ENCODE results near the gene ZNF670. TPM values are rescaled to one million over a fixed set of nuclear protein-coding genes. Genes with fewer than 3 reads are reported as not detected.

The ZNF670 gene
- total RNA-seq, 1 donor from 2014 or later = 3.3 TPM

- Mint-ChIP-seq H3K4me3 (ENCODE audit: unreplicated experiment) (no peak overlapping the region), H3K4me1 (ENCODE audit: unreplicated experiment) (peaks cover 10% of the 10 kb centered on the region), H3K36me3 (ENCODE audit: unreplicated experiment) (no peaks in the 10 kb centered on the region), H3K27me3 (ENCODE audit: unreplicated experiment) (no peaks in the 10 kb centered on the region), H3K27ac (ENCODE audit: unreplicated experiment) (no peak overlapping the region), H3K9me3 (ENCODE audit: unreplicated experiment) (no peaks in the 10 kb centered on the region)
- peak; percentile 71 for DNase-seq (ENCODE audit: extremely low spot score, unreplicated experiment)
- TF ChIP-seq CTCF (IDR thresholded peaks at IDR 0.05) = no peak
These were observed 35.2 kb upstream of the ZNF670 start for GRCh38 chr1:247113733-247114271.

- Mint-ChIP-seq H3K27me3 (ENCODE audit: unreplicated experiment) (no peaks in the 10 kb centered on the region), H3K9me3 (ENCODE audit: unreplicated experiment) (no peaks in the 10 kb centered on the region), H3K4me1 (ENCODE audit: unreplicated experiment) (peaks cover 10% of the 10 kb centered on the region), H3K27ac (ENCODE audit: unreplicated experiment) (no peak overlapping the region), H3K36me3 (ENCODE audit: unreplicated experiment) (no peaks in the 10 kb centered on the region), H3K4me3 (ENCODE audit: unreplicated experiment) (peak overlapping the region; percentile 45)
- no peak for TF ChIP-seq CTCF (IDR thresholded peaks at IDR 0.05)
- DNase-seq (ENCODE audit: extremely low spot score, unreplicated experiment) = peak; percentile 77
These were observed 34.5 kb upstream of the ZNF670 start for GRCh38 chr1:247113094-247113497.

- Mint-ChIP-seq H3K9me3 (ENCODE audit: unreplicated experiment) (peaks cover 3% of the 10 kb centered on the region), H3K27me3 (ENCODE audit: unreplicated experiment) (no peaks in the 10 kb centered on the region), H3K36me3 (ENCODE audit: unreplicated experiment) (no peaks in the 10 kb centered on the region), H3K4me1 (ENCODE audit: unreplicated experiment) (peaks cover 10% of the 10 kb centered on the region), H3K4me3 (ENCODE audit: unreplicated experiment) (peak overlapping the region; percentile 42), H3K27ac (ENCODE audit: unreplicated experiment) (no peak overlapping the region)
- DNase-seq (ENCODE audit: extremely low spot score, unreplicated experiment) = no peak
- TF ChIP-seq CTCF (IDR thresholded peaks at IDR 0.05) = no peak
These were observed 33.8 kb upstream of the ZNF670 start for GRCh38 chr1:247112479-247112781.

- no peaks in the 10 kb centered on the region for H3K27me3 Mint-ChIP-seq (ENCODE audit: unreplicated experiment)
- peak overlapping the region; percentile 79 for H3K4me3 Mint-ChIP-seq (ENCODE audit: unreplicated experiment)
- peak overlapping the region; percentile 74 for H3K27ac Mint-ChIP-seq (ENCODE audit: unreplicated experiment)
- no peaks in the 10 kb centered on the region for H3K36me3 Mint-ChIP-seq (ENCODE audit: unreplicated experiment)
- peaks cover 7% of the 10 kb centered on the region for H3K9me3 Mint-ChIP-seq (ENCODE audit: unreplicated experiment)
- TF ChIP-seq CTCF (IDR thresholded peaks at IDR 0.05) = no peak
- DNase-seq (ENCODE audit: extremely low spot score, unreplicated experiment) = peak; percentile 87
- H3K4me1 Mint-ChIP-seq (ENCODE audit: unreplicated experiment) = peaks cover 10% of the 10 kb centered on the region
These were observed 33.3 kb upstream of the ZNF670 start for GRCh38 chr1:247111700-247112478.

GRCh38 chr1:247111259-247111699, 32.7 kb upstream of the ZNF670 start:
- Mint-ChIP-seq H3K27ac (ENCODE audit: unreplicated experiment) (peak overlapping the region; percentile 8), H3K4me3 (ENCODE audit: unreplicated experiment) (peak overlapping the region; percentile 73), H3K9me3 (ENCODE audit: unreplicated experiment) (peaks cover 7% of the 10 kb centered on the region), H3K27me3 (ENCODE audit: unreplicated experiment) (no peaks in the 10 kb centered on the region), H3K36me3 (ENCODE audit: unreplicated experiment) (no peaks in the 10 kb centered on the region), H3K4me1 (ENCODE audit: unreplicated experiment) (peaks cover 10% of the 10 kb centered on the region)
- DNase-seq (ENCODE audit: extremely low spot score, unreplicated experiment) = no peak
- TF ChIP-seq CTCF (IDR thresholded peaks at IDR 0.05) = no peak

All from osteocyte (in vitro differentiated cells).